Ovary (tissue), 9 donors: Measurements from ENCODE around the gene JPT2. TPM values are rescaled to one million over a fixed set of nuclear protein-coding genes. Genes with fewer than 3 reads are reported as not detected.
A peak's percentile ranks its signal among the peaks of the same experiment; 100 is the strongest.

Experiments
- DNase-seq, 5 donors: peaks; one replicate each; pipeline ENCODE4 v3.0.0-alpha.2; 2019 to 2020
- H3K27ac ChIP-seq, 2 donors: fragments of 200-600 bp; one replicate each; pipeline versions ENCODE4 v1.5.1 to v1.8.0; 2019 to 2022
- H3K27me3 ChIP-seq: fragments of 200-600 bp; one replicate; pipeline ENCODE4 v1.8.0; 2022
- H3K36me3 ChIP-seq: fragments of 200-600 bp; sonication (generic); one replicate; pipeline ENCODE4 v1.5.1; 2019
- H3K4me1 ChIP-seq: one replicate; pipeline ENCODE4 v1.8.1; 2013; ENCODE audit warnings: mild to moderate bottlenecking, moderate library complexity; ENCODE audit not compliant: insufficient read depth
- H3K4me3 ChIP-seq: fragments of 200-600 bp; sonication (generic); one replicate; pipeline ENCODE4 v1.5.1; 2017
- H3K9me3 ChIP-seq, 2 donors: fragments of 200-600 bp in 1 of 2; sonication (generic) in 1 of 2; one replicate each; pipeline versions ENCODE4 v1.5.1 to v1.8.1; 2013 to 2019; ENCODE audit warnings: mild to moderate bottlenecking in 1 of 2, moderate library complexity in 1 of 2
- CTCF ChIP-seq, 3 donors: fragments of 450-650 bp in 2 of 3; fragments of 200-600 bp in 1 of 3; IDR thresholded peaks; one replicate each; pipeline versions ENCODE4 v1.5.1 to v1.8.0; 2016 to 2022; ENCODE audit warnings: antibody characterized with exemption in 3 of 3, mild to moderate bottlenecking in 1 of 3
- EP300 ChIP-seq: sonication (generic); formaldehyde crosslinking; IDR thresholded peaks from one replicate; pipeline ENCODE4 v1.6.1; 2017; ENCODE audit warnings: antibody characterized with exemption
- POLR2A ChIP-seq: fragments of 450-650 bp; IDR thresholded peaks from one replicate; pipeline ENCODE4 v1.6.1; 2017; ENCODE audit warnings: antibody characterized with exemption, mild to moderate bottlenecking, moderate library complexity
- WGBS, 3 donors: extraction: QIAGEN DNeasy Blood & Tissue Kit in 1 of 3; methylation state at CpG; one replicate each; pipeline versions ENCODE4 v1.1.5 to v1.1.7; 2013 to 2017; 5-methylcytosine and 5-hydroxymethylcytosine counted together
- intact Hi-C, 4 donors: fragments of 100-400 bp; cut with DNase I; formaldehyde crosslinking; loops; one replicate each; pipeline versions ENCODE4 v1.11.0 to v1.15.1; 2022 to 2023
- polyA plus RNA-seq, 2 donors: library from polyadenylated mRNA; stranded (reverse); fragments of 200-250 nt in 1 of 2; fragments of 350-450 nt in 1 of 2; fragmentation: Illumina TruSeq in 1 of 2; extraction: RNeasy Lipid Tissue Mini Kit (QIAGEN cat#74804) in 1 of 2; gene quantifications; one replicate each; pipeline ENCODE4 v1.2.3, GENCODE V29; 2013 to 2014
- total RNA-seq, 7 donors: library from RNA; depleted of rRNA in 2 of 7; stranded (reverse); fragments of >200 nt in 2 of 7; fragmentation: NEBNext Ultra II Directional in 3 of 7; extraction: Animal tissue kit (Norgen Biotek cat#: 25700) in 3 of 7; gene quantifications; one replicate each; pipeline versions ENCODE4 v1.1.0 to v1.2.4, GENCODE V29; 2016 to 2023
- donor health status: DM: no; HTN: no; CAD: no; lungs with moderate emphysema.
- donor health status: DM: no; HTN: no; CAD: no.
- donor health status: Bipolar disorder and iron deficiency.
- donor health status: DM: yes; HTN: yes; CAD: no.
- donor health status: DM: no; HTN: no; CAD: no.
- donor health status: DM: yes; HTN: yes; CAD: no.

JPT2 gene
- total and polyA plus RNA-seq, 9 donors = 14.4 to 51.8 (median 44.1) TPM

- Histone ChIP-seq H3K4me1 (no peaks in the 10 kb centered on the region), H3K27me3 (no peaks in the 10 kb centered on the region), H3K36me3 (no peaks in the 10 kb centered on the region), H3K27ac (no peak overlapping the region), H3K9me3 (no peaks in the 10 kb centered on the region), H3K4me3 (no peak overlapping the region)
- no peak for DNase-seq
- intact Hi-C loops = loop anchor here in 1 of 4 donors (10.0 kb wide), 1 partner anchor 217 kb away; the partner anchor contains the start of gene CLCN7
- TF ChIP-seq CTCF (IDR thresholded peaks at IDR 0.05) (no peak), POLR2A (no peak), EP300 (no peak)
- WGBS, 3 donors = 89 to 92% (median 91%) methylated on average over 21 of the region's 21 CpGs
These were observed 13.9 kb downstream of the JPT2 start for GRCh38 chr16:1691956-1692355.

- Histone ChIP-seq H3K4me1 (peaks cover 11% of the 10 kb centered on the region), H3K36me3 (no peaks in the 10 kb centered on the region), H3K27me3 (no peaks in the 10 kb centered on the region), H3K9me3 (no peaks in the 10 kb centered on the region), H3K27ac (no peak overlapping the region), H3K4me3 (no peak overlapping the region)
- DNase-seq = no peak
- WGBS, 3 donors = 96 to 99% (median 97%) methylated on average over 5 of the region's 5 CpGs
- TF ChIP-seq CTCF (IDR thresholded peaks at IDR 0.05) (no peak), POLR2A (no peak), EP300 (no peak)
- intact Hi-C loops = loop anchor here in 1 of 4 donors (10.0 kb wide), 1 partner anchor 222 kb away; the partner anchor contains the start of gene CLCN7
These were observed 18.8 kb downstream of the JPT2 start for GRCh38 chr16:1696863-1697262.

- Histone ChIP-seq H3K27ac (no peak overlapping the region), H3K9me3 (no peaks in the 10 kb centered on the region), H3K27me3 (no peaks in the 10 kb centered on the region), H3K4me3 (no peak overlapping the region), H3K4me1 (peaks cover 11% of the 10 kb centered on the region), H3K36me3 (no peaks in the 10 kb centered on the region)
- DNase-seq = peak; percentile 68 to 89 (median 79)
- intact Hi-C loops = loop anchor here in 1 of 4 donors (10.0 kb wide), 1 partner anchor 224 kb away; the partner anchor contains the start of gene CLCN7
- TF ChIP-seq CTCF (IDR thresholded peaks at IDR 0.05) (no peak), EP300 (no peak), POLR2A (no peak)
- WGBS, 3 donors = 15 to 62% (median 22%) methylated on average over 10 of the region's 10 CpGs
These were observed 20.6 kb downstream of the JPT2 start for GRCh38 chr16:1698680-1699079.

- no peak for DNase-seq
- H3K9me3 ChIP-seq = no peaks in the 10 kb centered on the region
- H3K36me3 ChIP-seq = no peaks in the 10 kb centered on the region
- intact Hi-C loops = loop anchor here in 1 of 4 donors (10.0 kb wide), 1 partner anchor 85 kb away; the partner anchor contains the start of genes CRAMP1 and IFT140
- no peak for TF ChIP-seq POLR2A
- TF ChIP-seq EP300 = no peak
- no peak for TF ChIP-seq CTCF (IDR thresholded peaks at IDR 0.05)
- no peaks in the 10 kb centered on the region for H3K27me3 ChIP-seq
- H3K27ac ChIP-seq = no peak overlapping the region
- 82 to 93% (median 89%) methylated on average over 3 of the region's 3 CpGs for WGBS, 3 donors
- H3K4me3 ChIP-seq = no peak overlapping the region
- peaks cover 15% of the 10 kb centered on the region for H3K4me1 ChIP-seq
These were observed 22.2 kb downstream of the JPT2 start for GRCh38 chr16:1700246-1700645.
